Fibroblast of lung (primary cell): ENCODE data around the gene GLA. TPM values are rescaled to one million over a fixed set of nuclear protein-coding genes. Genes with fewer than 3 reads are reported as not detected.

Experiments used
- DNase-seq, 2 donors: peaks; one replicate each; pipeline versions ENCODE4 v3.0.0 to v3.0.0-alpha.2; 2010; ENCODE audit warnings: low read depth in 2 of 2
- H2AFZ ChIP-seq: 2 replicates; pipeline ENCODE4 v1.5.1; 2012; ENCODE audit warnings: low read length, control low read depth, inconsistent platforms
- H3K27ac ChIP-seq: 2 replicates; pipeline ENCODE4 v1.5.1; 2011; ENCODE audit warnings: low read length, control low read depth; ENCODE audit not compliant: insufficient read depth
- H3K27me3 ChIP-seq: 2 replicates; pipeline ENCODE4 v1.5.1; 2011; ENCODE audit warnings: mild to moderate bottlenecking, low read length; ENCODE audit not compliant: control insufficient read depth, insufficient read depth
- H3K36me3 ChIP-seq: 2 replicates; pipeline ENCODE4 v1.5.1; 2011; ENCODE audit warnings: low read length; ENCODE audit not compliant: control insufficient read depth, insufficient read depth
- H3K4me1 ChIP-seq: 2 replicates; pipeline ENCODE4 v1.5.1; 2011; ENCODE audit warnings: low read length; ENCODE audit not compliant: control insufficient read depth, insufficient read depth; ENCODE audit errors: extremely low read depth
- H3K4me2 ChIP-seq: 2 replicates; pipeline ENCODE4 v1.5.1; 2011; ENCODE audit warnings: low read length, control low read depth; ENCODE audit not compliant: insufficient read depth; ENCODE audit errors: extremely low read depth
- H3K4me3 ChIP-seq, 4 experiments: fragments of 200-600 bp in 1 of 4; sonication (generic) in 1 of 4; replicated peaks in 1 of 4; 2 replicates each; pipeline ENCODE4 v1.5.1; 2011 to 2016; ENCODE audit warnings: low read length in 4 of 4, low read depth in 3 of 4, mild to moderate bottlenecking in 3 of 4, control low read depth in 2 of 4, inconsistent platforms in 1 of 4, mixed read lengths in 1 of 4; ENCODE audit not compliant: insufficient read depth in 1 of 4; ENCODE audit errors: control extremely low read depth in 1 of 4
- H3K79me2 ChIP-seq: 2 replicates; pipeline ENCODE4 v1.5.1; 2012; ENCODE audit warnings: mild to moderate bottlenecking, low read length, inconsistent platforms; ENCODE audit not compliant: control insufficient read depth, insufficient read depth
- H3K9ac ChIP-seq: 2 replicates; pipeline ENCODE4 v1.5.1; 2011; ENCODE audit warnings: mild to moderate bottlenecking, low read length, control low read depth; ENCODE audit not compliant: insufficient read depth
- H3K9me3 ChIP-seq: 2 replicates; pipeline ENCODE4 v1.5.1; 2012; ENCODE audit warnings: low read depth, low read length; ENCODE audit not compliant: control insufficient read depth, insufficient read depth
- H4K20me1 ChIP-seq: 2 replicates; pipeline ENCODE4 v1.5.1; 2011; ENCODE audit warnings: low read length; ENCODE audit not compliant: control insufficient read depth, insufficient read depth; ENCODE audit errors: extremely low read depth
- EZH2 ChIP-seq: IDR thresholded peaks from 2 replicates; pipeline ENCODE4 v1.5.1; 2012; ENCODE audit warnings: low read length, control low read depth, mild to moderate bottlenecking; ENCODE audit errors: missing control alignments
- polyA plus RNA-seq, 2 donors: library from polyadenylated mRNA; depleted of rRNA in 1 of 2; stranded (reverse) in 1 of 2; unstranded in 1 of 2; fragments of >200 nt; gene quantifications; 2 replicates each; pipeline ENCODE4 v1.2.1, GENCODE V29; 2011 to 2012; ENCODE audit warnings: missing spikeins in 1 of 2
- total RNA-seq: library from RNA; depleted of rRNA; stranded (reverse); fragments of >200 nt; gene quantifications from 2 replicates; pipeline ENCODE4 v1.2.1, GENCODE V29; 2014
- TF ChIP-seq, protein P1 (sequence below), 2 donors: IDR thresholded peaks in 1 of 2; conservative IDR thresholded peaks in 1 of 2; 1 replicate in 1 of 2; 2 replicates in 1 of 2; pipeline ENCODE4 v1.5.1; 2011 to 2012; ENCODE audit warnings: low read length in 2 of 2, control low read depth in 1 of 2, inconsistent platforms in 1 of 2, low read depth in 1 of 2, mild to moderate bottlenecking in 1 of 2

GLA gene
- total and polyA plus RNA-seq, 2 donors (not counting 1 experiment from before 2014, with no cell fraction given) = 19.3 to 23.1 TPM

DNA sequence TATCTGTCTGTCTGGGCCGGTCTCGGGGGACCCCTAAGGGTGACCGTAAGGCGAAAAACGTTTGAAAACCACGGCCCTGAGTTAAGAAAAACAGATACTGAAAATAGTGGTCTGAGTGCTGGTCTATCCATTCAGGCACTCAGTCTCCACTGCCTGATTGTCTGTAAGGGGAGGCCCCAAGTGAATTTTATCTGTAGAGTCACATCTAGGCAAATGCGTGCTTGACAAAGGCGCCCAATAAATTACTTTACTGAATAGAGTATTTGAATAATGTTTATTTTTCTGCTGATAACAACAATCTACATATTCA is 762 bp upstream of the GLA start:
- Histone ChIP-seq H3K4me3 (peak overlapping the region; percentile 75 to 96 (median 81)), H4K20me1 (no peaks in the 10 kb centered on the region), H3K4me2 (peak overlapping the region; percentile 87), H3K27me3 (no peaks in the 10 kb centered on the region), H3K4me1 (no peaks in the 10 kb centered on the region), H3K27ac (peak overlapping the region; percentile 98), H3K9ac (peak overlapping the region; percentile 91), H3K79me2 (peaks cover 56% of the 10 kb centered on the region), H2AFZ (no peak overlapping the region), H3K9me3 (no peaks in the 10 kb centered on the region), H3K36me3 (no peaks in the 10 kb centered on the region)
- no peak for DNase-seq
- TF ChIP-seq, protein P1, sequence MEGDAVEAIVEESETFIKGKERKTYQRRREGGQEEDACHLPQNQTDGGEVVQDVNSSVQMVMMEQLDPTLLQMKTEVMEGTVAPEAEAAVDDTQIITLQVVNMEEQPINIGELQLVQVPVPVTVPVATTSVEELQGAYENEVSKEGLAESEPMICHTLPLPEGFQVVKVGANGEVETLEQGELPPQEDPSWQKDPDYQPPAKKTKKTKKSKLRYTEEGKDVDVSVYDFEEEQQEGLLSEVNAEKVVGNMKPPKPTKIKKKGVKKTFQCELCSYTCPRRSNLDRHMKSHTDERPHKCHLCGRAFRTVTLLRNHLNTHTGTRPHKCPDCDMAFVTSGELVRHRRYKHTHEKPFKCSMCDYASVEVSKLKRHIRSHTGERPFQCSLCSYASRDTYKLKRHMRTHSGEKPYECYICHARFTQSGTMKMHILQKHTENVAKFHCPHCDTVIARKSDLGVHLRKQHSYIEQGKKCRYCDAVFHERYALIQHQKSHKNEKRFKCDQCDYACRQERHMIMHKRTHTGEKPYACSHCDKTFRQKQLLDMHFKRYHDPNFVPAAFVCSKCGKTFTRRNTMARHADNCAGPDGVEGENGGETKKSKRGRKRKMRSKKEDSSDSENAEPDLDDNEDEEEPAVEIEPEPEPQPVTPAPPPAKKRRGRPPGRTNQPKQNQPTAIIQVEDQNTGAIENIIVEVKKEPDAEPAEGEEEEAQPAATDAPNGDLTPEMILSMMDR (conservative IDR thresholded peaks at IDR 0.05 in 1 of 2, IDR thresholded peaks at IDR 0.05 in 1 of 2; ENCODE audit: low read depth in 1 of 2, low read length in 2 of 2) = no peak
- no peak for TF ChIP-seq EZH2

DNA sequence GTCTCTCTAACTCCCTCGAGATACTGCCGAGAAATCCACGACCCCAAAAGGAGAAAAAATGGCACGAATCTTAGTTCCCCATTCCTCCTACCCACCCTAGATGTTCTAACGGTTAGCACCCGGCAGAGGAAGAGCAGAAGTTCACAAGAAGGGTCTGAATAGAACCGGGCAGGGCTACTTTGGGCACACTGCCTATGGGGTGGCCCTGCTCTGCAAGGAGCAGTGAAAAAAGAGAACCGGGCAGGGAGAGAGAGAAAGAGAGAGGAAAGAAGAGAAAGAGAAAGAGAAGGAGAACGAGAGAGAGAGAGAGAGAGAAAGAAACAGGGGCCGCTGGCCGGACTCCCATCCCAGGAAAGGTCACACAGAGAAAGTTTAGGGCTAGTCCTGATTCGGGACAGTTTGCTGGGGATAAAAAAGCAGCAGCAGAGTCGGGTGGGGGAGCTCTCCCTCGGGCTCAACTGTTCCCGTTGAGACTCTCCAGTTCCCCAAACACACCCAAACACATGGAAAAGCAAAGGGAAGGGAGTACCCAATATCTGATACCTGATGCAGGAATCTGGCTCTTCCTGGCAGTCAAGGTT is 468 bp downstream of the GLA start:
- no peaks in the 10 kb centered on the region for H3K27me3 ChIP-seq
- H3K9ac ChIP-seq = peak overlapping the region; percentile 74
- peak overlapping the region; percentile 98 for H3K27ac ChIP-seq
- no peaks in the 10 kb centered on the region for H3K9me3 ChIP-seq
- no peaks in the 10 kb centered on the region for H3K36me3 ChIP-seq
- H2AFZ ChIP-seq = peak overlapping the region; percentile 66
- H3K4me1 ChIP-seq = no peaks in the 10 kb centered on the region
- no peak for DNase-seq
- H3K4me3 ChIP-seq = peak overlapping the region; percentile 47 to 96 (median 78)
- H4K20me1 ChIP-seq = no peaks in the 10 kb centered on the region
- H3K79me2 ChIP-seq = peaks cover 49% of the 10 kb centered on the region
- peak overlapping the region; percentile 72 for H3K4me2 ChIP-seq
- TF ChIP-seq, protein P1 (conservative IDR thresholded peaks at IDR 0.05 in 1 of 2, IDR thresholded peaks at IDR 0.05 in 1 of 2; ENCODE audit: low read depth in 1 of 2, low read length in 2 of 2) = no peak
- no peak for TF ChIP-seq EZH2

DNA sequence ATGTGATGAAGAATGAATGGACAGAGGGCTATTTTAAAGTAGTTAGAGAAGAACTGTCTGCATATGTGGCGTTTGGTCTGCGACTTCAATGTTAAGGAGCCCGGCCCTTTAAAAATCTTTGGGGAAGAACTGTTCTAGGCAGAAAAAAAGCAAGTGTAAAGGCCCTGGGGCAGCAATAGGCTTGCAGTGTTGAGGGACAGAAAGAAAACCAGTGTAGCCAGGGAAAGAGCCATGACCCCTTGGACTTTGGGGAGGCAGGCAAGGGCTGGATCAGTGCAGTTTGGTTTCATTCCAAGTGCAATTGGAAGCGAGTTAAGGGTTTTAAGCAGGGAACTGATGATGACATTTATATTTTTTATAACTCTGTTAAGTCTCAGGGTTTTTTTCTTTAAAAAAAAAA is 7.9 kb downstream of the GLA start:
- Histone ChIP-seq H2AFZ (no peak overlapping the region), H3K27me3 (no peaks in the 10 kb centered on the region), H3K79me2 (no peaks in the 10 kb centered on the region), H3K4me1 (no peaks in the 10 kb centered on the region), H3K36me3 (no peaks in the 10 kb centered on the region), H3K27ac (no peak overlapping the region), H3K9me3 (no peaks in the 10 kb centered on the region), H3K9ac (no peak overlapping the region), H4K20me1 (no peaks in the 10 kb centered on the region), H3K4me2 (no peak overlapping the region), H3K4me3 (no peak overlapping the region)
- DNase-seq = no peak
- TF ChIP-seq, protein P1 (conservative IDR thresholded peaks at IDR 0.05 in 1 of 2, IDR thresholded peaks at IDR 0.05 in 1 of 2; ENCODE audit: low read depth in 1 of 2, low read length in 2 of 2) = no peak
- no peak for TF ChIP-seq EZH2
